Measurements from ENCODE around the gene TFAM.
"Not testable (repeated sequence)": the region's sequence is repeated elsewhere in the genome, so short reads cannot be mapped to it uniquely, and the experiment has no call there.

TFAM gene

GRCh38 chr10:58373442-58373827 is 11.8 kb upstream of the TFAM start:
- no peak for DNase-seq

GRCh38 chr10:58382489-58382995 is 2.7 kb upstream of the TFAM start:
- no peak for DNase-seq

- peak in 1 of 3 experiments; percentile 41 for DNase-seq
Observed at GRCh38 chr10:58384095-58384494, 1.1 kb upstream of the TFAM start.

GRCh38 chr10:58384544-58384998 is 639 bp upstream of the TFAM start:
- DNase-seq, result peak in 1 of 3 experiments; percentile 26

GRCh38 chr10:58385784-58386112 is 538 bp downstream of the TFAM start:
- DNase-seq, result peak in 1 of 3 experiments; percentile 60

GRCh38 chr10:58389024-58389423 is 3.8 kb downstream of the TFAM start:
- DNase-seq, result no peak

GRCh38 chr10:58393317-58393716 is 8.1 kb downstream of the TFAM start:
- DNase-seq, result no peak

GRCh38 chr10:58394471-58394870 is 9.3 kb downstream of the TFAM start:
- DNase-seq, result no peak

GRCh38 chr10:58396057-58396456 is 10.8 kb downstream of the TFAM start:
- DNase-seq, result no peak

GRCh38 chr10:58397830-58398229 is 12.6 kb downstream of the TFAM start:
- DNase-seq, result no peak

- DNase-seq, result no peak
Observed at GRCh38 chr10:58399410-58399809, 14.2 kb downstream of the TFAM start.

- no peak for DNase-seq
Observed at GRCh38 chr10:58400609-58401008, 15.4 kb downstream of the TFAM start.

GRCh38 chr10:58404001-58404400 is 18.8 kb downstream of the TFAM start:
- DNase-seq, result no peak

GRCh38 chr10:58409956-58410610 is 24.9 kb downstream of the TFAM start:
- no peak for DNase-seq

- no peak for DNase-seq
Observed at GRCh38 chr10:58412502-58412961, 27.3 kb downstream of the TFAM start.

GRCh38 chr10:58414270-58415041 is 29.2 kb downstream of the TFAM start:
- peak in 1 of 3 experiments; percentile 43 for DNase-seq

GRCh38 chr10:58415757-58416156 is 30.5 kb downstream of the TFAM start:
- DNase-seq, result no peak

- DNase-seq, result not testable (repeated sequence)
Observed at GRCh38 chr10:58417902-58418301, 32.7 kb downstream of the TFAM start.

- no peak for DNase-seq
Observed at GRCh38 chr10:58424176-58424575, 39.0 kb downstream of the TFAM start.

- not testable (repeated sequence) for DNase-seq
Observed at GRCh38 chr10:58428436-58428835, 43.2 kb downstream of the TFAM start.

GRCh38 chr10:58431903-58432302 is 46.7 kb downstream of the TFAM start:
- DNase-seq, result no peak

GRCh38 chr10:58433066-58433465 is 47.9 kb downstream of the TFAM start:
- DNase-seq, result no peak

GRCh38 chr10:58433571-58433970 is 48.4 kb downstream of the TFAM start:
- no peak for DNase-seq

GRCh38 chr10:58435297-58435985 is 50.2 kb downstream of the TFAM start:
- DNase-seq, result peak in 1 of 3 experiments; percentile 1

Data from NCI-H1417 (cell line).